Osteocyte (in vitro differentiated cells): ENCODE data around the gene FAM53A. TPM values are rescaled to one million over a fixed set of nuclear protein-coding genes. Genes with fewer than 3 reads are reported as not detected.

Source experiments
- DNase-seq: peaks from one replicate; pipeline ENCODE4 v3.0.0; 2021; ENCODE audit warnings: mixed read lengths; ENCODE audit not compliant: unreplicated experiment; ENCODE audit errors: extremely low spot score
- H3K27ac Mint-ChIP-seq: one replicate; pipeline ENCODE4 v1.8.0; 2021; ENCODE audit warnings: mild to moderate bottlenecking, mixed read lengths; ENCODE audit not compliant: unreplicated experiment
- H3K27me3 Mint-ChIP-seq: one replicate; pipeline ENCODE4 v1.8.0; 2021; ENCODE audit warnings: mixed read lengths; ENCODE audit not compliant: unreplicated experiment
- H3K36me3 Mint-ChIP-seq: one replicate; pipeline ENCODE4 v1.8.0; 2021; ENCODE audit warnings: mixed read lengths; ENCODE audit not compliant: unreplicated experiment
- H3K4me1 Mint-ChIP-seq: one replicate; pipeline ENCODE4 v1.8.0; 2021; ENCODE audit warnings: mixed read lengths; ENCODE audit not compliant: unreplicated experiment
- H3K4me3 Mint-ChIP-seq: one replicate; pipeline ENCODE4 v1.8.0; 2021; ENCODE audit warnings: mild to moderate bottlenecking, moderate library complexity, mixed read lengths; ENCODE audit not compliant: unreplicated experiment
- H3K9me3 Mint-ChIP-seq: one replicate; pipeline ENCODE4 v1.8.0; 2021; ENCODE audit warnings: mixed read lengths; ENCODE audit not compliant: unreplicated experiment
- CTCF ChIP-seq: fragments of 200-600 bp; sonication (generic); IDR thresholded peaks from 2 replicates; pipeline ENCODE4 v1.5.0; 2021; ENCODE audit warnings: antibody characterized with exemption, mild to moderate bottlenecking, moderate library complexity
- total RNA-seq: library from RNA; stranded (reverse); gene quantifications from 2 replicates; pipeline ENCODE4 v1.2.1, GENCODE V29; 2021

FAM53A gene
- total RNA-seq, 1 donor from 2014 or later, result 6.2 TPM

GRCh38 chr4:1621526-1621925 lies 62.6 kb downstream of the FAM53A start:
- Mint-ChIP-seq H3K4me1 (no peaks in the 10 kb centered on the region), H3K27ac (no peak overlapping the region), H3K4me3 (no peak overlapping the region), H3K27me3 (no peaks in the 10 kb centered on the region), H3K9me3 (no peaks in the 10 kb centered on the region), H3K36me3 (no peaks in the 10 kb centered on the region)
- DNase-seq, result no peak
- no peak for TF ChIP-seq CTCF

GRCh38 chr4:1619151-1619672 lies 64.9 kb downstream of the FAM53A start:
- no peaks in the 10 kb centered on the region for H3K27me3 Mint-ChIP-seq
- no peak for DNase-seq
- H3K9me3 Mint-ChIP-seq, result no peaks in the 10 kb centered on the region
- H3K4me3 Mint-ChIP-seq, result no peak overlapping the region
- no peaks in the 10 kb centered on the region for H3K36me3 Mint-ChIP-seq
- H3K27ac Mint-ChIP-seq, result no peak overlapping the region
- H3K4me1 Mint-ChIP-seq, result no peaks in the 10 kb centered on the region
- TF ChIP-seq CTCF, result no peak

GRCh38 chr4:1618438-1618837 lies 65.7 kb downstream of the FAM53A start:
- Mint-ChIP-seq H3K36me3 (no peaks in the 10 kb centered on the region), H3K27me3 (no peaks in the 10 kb centered on the region), H3K4me3 (no peak overlapping the region), H3K4me1 (no peaks in the 10 kb centered on the region), H3K9me3 (no peaks in the 10 kb centered on the region), H3K27ac (no peak overlapping the region)
- DNase-seq, result no peak
- no peak for TF ChIP-seq CTCF

- Mint-ChIP-seq H3K4me1 (no peaks in the 10 kb centered on the region), H3K4me3 (no peak overlapping the region), H3K27me3 (no peaks in the 10 kb centered on the region), H3K36me3 (no peaks in the 10 kb centered on the region), H3K9me3 (no peaks in the 10 kb centered on the region), H3K27ac (no peak overlapping the region)
- DNase-seq, result no peak
- no peak for TF ChIP-seq CTCF
These were observed 67.6 kb downstream of the FAM53A start for GRCh38 chr4:1616557-1616930.

- Mint-ChIP-seq H3K27me3 (no peaks in the 10 kb centered on the region), H3K4me3 (no peak overlapping the region), H3K27ac (no peak overlapping the region), H3K36me3 (no peaks in the 10 kb centered on the region), H3K4me1 (no peaks in the 10 kb centered on the region), H3K9me3 (no peaks in the 10 kb centered on the region)
- no peak for DNase-seq
- no peak for TF ChIP-seq CTCF
These were observed 68.1 kb downstream of the FAM53A start for GRCh38 chr4:1615786-1616556.
